Measurements from ENCODE around the gene SMIM5. TPM values are rescaled to one million over a fixed set of nuclear protein-coding genes. Genes with fewer than 3 reads are reported as not detected.

SMIM5 gene
- total RNA-seq, 1 donor from 2014 or later: 0.13 TPM

DNA sequence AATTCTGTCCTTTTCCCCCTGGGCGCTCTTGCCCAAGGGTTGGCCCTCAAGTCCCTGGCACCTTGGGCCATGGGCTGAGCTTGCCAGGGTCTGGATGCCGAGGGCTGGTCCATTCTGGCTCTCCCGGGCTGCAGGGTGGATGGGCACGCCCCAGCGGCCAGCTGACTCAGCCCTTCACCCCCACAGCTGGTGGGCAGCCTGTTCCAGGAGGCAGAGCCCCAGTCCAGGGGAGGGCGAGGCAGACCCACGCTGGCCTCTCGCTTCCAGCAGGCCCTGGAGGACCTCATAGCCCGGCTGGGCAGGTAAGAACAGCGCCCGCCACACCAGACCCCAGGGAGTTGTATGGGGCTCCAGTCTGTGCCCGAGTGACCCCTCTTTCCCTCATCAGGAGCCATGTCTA, 30.6 kb upstream of the SMIM5 start:
- ATAC-seq: no peak
- no peak for DNase-seq (ENCODE audit: low spot score)

GRCh38 chr17:75603123-75603522, 30.1 kb upstream of the SMIM5 start:
- ATAC-seq (peak; percentile 11), DNase-seq (ENCODE audit: low spot score) (no peak)

- ATAC-seq: no peak
- DNase-seq (ENCODE audit: low spot score): no peak
Observed at GRCh38 chr17:75604034-75604695, 29.1 kb upstream of the SMIM5 start.

DNA sequence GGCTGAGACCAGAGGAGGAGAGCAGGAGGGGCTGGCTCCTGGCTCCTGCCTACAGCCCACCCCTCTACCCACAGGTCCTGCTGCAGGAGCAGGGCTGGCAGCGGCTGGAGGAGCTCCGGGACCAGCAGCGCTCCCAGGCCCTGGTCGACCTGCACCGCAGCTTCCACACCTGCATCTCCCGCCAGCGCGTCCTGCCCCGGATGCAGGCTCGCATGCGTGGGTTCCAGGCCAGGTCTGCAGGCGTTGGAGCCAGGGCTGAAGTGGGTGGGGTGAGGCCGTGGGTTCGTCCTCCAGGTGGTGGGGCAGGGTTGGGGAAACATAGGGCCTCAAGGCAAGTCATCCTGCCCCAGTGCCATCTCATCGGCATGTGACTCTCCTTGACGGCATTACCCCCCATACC, 27.4 kb upstream of the SMIM5 start:
- DNase-seq (ENCODE audit: low spot score) (no peak), ATAC-seq (no peak)

DNA sequence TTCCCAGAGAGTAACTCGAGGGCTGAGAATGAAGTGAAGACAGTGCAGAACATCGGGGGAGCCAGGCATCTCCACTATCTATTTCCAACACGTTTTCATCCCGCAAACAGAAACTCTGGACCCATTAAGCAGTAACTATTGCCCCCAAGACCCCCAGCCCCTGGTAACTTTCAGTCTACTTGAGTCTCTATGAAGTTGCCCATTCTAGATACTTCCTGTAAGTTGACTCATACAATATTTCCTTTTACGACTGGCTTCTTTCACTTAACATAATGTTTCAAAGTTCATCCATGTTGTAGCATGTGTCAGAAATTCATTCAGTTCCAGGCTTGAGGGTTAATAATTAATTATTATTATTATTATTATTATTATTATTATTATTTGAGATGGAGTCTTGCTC, 26.1 kb upstream of the SMIM5 start:
- DNase-seq (ENCODE audit: low spot score) (no peak), ATAC-seq (no peak)

DNA sequence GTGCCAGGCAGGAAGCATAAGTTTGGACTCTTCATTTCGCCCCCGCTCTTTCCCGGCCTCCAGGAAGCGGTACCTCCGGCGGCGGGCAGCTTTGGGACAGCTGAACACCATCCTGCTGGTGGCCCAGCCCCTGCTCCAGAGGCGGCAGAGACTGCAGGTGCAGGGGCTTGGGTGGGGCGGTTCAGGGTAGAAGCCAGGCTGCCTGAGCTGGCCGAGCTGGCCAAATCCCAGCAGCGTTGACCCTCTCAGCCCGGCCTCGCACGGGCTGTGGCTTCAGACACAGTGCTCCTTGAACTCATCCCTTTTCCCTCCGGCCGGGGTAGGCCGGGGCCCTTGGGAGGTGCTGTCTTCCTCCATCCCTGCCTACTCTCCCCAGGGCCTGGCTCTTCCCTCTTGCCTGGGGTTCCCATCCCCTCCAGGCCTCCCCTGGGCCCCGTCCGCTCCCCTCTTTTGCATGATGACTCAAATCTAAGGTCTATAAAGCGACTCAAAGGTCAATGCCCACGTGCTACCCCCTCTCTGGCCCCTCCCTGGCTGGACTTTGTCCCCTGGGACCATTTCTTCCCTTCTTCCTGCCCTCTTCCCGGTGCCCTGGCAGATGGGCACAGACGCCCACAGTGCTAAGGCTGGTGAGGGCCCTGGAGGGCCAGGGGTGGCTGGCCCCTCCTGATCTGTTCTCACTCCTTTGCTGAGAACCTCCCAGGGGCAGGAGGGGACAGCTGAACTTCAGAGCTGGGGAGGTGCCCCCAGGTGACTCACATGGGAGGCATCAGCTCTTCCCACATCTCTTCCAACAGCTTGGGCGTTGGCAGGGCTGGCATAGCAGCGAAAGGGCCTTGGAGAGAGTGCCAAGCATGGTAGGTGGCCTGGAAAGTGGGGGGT, 22.9 kb upstream of the SMIM5 start:
- DNase-seq (ENCODE audit: low spot score): no peak
- peak; percentile 50 for ATAC-seq

DNA sequence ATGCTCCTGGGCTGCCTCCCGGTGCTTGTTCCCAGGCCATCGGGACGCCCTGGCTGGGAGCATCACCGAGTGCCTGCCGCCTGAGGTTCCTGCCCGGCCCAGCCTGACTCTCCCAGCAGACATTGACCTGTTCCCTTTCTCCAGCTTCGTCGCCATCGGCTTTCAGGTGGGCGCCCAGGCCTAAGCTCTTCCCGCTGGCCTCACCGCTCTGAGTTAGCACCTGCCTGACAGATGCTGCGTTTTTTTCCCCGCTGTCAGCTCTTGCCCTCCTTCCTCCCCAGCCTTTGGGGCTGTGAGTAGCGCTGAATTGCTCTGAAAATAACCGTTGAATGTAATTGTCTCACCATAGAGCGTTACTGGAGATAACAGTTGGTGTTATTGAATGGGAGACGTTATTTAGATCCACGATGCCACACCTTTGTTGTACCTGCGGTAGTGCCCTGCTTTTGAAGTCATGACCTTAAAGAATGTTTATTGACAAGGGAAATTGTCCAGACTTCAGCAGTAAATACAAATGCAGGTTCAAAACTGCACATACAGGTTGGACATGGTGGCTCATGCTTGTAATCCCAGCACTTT, 21.3 kb upstream of the SMIM5 start:
- ATAC-seq (no peak), DNase-seq (ENCODE audit: low spot score) (no peak)

DNA sequence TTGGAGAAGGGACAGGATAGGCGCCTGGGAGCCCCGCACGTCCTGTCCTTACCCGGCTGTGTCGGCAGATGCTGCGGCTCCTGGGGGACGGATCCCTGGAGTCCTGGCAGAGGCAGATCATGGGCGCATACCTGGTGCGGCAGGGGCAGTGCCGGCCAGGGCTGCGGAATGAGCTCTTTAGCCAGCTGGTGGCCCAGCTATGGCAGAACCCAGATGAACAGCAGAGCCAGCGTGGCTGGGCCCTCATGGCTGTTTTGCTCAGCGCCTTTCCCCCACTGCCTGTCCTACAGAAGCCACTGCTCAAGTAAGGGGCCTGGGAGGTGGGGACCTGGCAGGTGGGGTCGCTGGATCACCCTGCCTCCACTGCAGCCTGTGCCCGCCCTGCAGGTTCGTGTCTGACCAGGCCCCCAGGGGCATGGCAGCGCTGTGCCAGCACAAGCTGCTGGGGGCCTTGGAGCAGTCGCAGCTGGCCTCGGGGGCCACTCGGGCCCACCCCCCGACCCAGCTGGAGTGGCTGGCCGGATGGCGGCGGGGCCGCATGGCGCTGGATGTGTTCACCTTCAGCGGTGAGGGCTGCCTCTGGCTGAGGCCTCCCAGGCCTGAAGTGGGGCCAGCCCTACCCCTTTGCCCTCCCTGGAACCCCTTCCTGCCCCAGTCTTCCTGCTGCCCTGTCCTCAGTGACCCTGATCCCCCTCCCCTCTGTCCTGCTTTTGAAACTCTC, 20.2 kb upstream of the SMIM5 start:
- no peak for DNase-seq (ENCODE audit: low spot score)
- no peak for ATAC-seq

- no peak for DNase-seq (ENCODE audit: low spot score)
- ATAC-seq: no peak
Observed at GRCh38 chr17:75614006-75614405, 19.2 kb upstream of the SMIM5 start.

DNA sequence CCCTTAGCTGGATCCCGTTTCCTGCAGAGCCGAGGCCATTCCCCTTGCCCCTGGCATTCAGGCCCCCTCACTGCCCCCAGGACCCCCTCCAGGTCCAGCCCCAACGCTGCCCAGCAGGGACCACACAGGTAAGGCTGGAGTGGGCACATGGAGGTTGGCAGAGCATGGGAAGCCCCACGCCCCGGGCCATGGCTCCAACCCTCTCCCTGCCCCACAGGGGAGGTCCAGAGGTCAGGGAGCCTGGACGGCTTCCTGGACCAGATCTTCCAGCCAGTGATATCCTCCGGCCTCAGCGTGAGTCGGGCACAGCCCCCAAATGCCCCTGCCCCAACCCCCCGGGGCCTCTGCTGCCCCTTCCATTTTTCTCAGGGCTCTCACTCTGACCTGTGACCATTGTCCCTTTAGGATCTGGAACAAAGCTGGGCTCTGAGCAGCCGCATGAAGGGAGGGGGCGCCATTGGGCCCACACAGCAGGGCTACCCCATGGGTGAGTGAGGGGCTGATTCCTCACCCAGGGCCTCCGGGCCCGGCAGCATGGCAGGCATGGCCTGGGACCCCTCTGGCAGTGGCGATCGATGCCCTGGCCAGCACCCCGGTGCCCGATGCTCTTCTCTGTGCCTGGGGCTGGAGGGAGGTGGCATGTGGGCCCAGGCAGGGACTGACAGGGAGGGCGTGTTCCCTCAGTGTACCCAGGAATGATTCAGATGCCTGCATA, 18.5 kb upstream of the SMIM5 start:
- no peak for DNase-seq (ENCODE audit: low spot score)
- ATAC-seq: peak; percentile 66

DNA sequence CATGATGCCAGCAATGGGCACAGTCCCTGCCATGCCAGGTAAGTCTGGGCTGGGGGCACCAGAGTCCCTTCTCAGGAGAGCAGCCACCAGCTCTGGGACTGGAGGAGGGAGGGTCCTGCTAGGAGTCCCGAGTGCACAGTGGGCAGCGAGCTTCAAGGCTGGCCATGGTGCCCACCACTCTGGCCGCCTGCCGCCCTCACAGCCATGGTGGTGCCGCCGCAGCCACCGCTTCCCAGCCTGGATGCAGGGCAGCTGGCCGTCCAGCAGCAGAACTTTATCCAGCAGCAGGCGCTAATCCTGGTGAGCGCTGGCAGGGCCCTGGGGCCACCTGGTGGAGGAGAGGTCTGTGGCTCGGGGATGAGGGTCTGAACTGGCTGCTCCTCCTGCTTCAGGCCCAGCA, 17.9 kb upstream of the SMIM5 start:
- ATAC-seq: no peak
- DNase-seq (ENCODE audit: low spot score): no peak

DNA sequence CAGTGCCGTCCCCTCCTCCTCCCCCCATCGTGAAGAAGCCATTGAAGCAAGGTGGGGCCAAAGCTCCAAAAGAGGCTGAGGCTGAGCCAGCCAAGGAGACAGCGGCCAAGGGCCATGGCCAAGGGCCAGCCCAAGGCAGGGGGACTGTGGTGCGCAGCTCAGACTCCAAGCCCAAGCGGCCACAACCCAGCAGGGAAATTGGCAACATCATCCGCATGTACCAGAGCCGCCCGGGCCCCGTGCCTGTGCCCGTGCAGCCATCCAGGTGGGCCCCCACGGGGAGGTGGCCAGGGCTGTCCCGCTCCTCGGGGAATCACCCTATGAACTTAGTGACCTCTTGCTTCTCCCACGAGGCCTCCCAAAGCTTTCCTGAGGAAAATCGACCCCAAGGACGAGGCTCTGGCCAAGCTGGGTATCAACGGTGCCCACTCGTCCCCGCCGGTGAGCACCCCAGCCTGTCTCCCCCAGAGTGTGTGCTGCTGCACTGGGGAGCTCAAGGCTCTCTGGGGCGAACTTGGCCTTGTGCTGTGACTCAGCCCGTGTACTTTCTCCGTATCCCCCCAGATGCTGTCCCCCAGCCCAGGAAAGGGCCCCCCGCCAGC, 16.6 kb upstream of the SMIM5 start:
- ATAC-seq (no peak), DNase-seq (ENCODE audit: low spot score) (no peak)

- DNase-seq (ENCODE audit: low spot score) (no peak), ATAC-seq (no peak)
Observed at GRCh38 chr17:75617218-75617617, 16.0 kb upstream of the SMIM5 start.

GRCh38 chr17:75617675-75618074, 15.6 kb upstream of the SMIM5 start:
- ATAC-seq (no peak), DNase-seq (ENCODE audit: low spot score) (no peak)

- DNase-seq (ENCODE audit: low spot score) (no peak), ATAC-seq (peak; percentile 39)
Observed at GRCh38 chr17:75619506-75620431, 13.5 kb upstream of the SMIM5 start.

DNA sequence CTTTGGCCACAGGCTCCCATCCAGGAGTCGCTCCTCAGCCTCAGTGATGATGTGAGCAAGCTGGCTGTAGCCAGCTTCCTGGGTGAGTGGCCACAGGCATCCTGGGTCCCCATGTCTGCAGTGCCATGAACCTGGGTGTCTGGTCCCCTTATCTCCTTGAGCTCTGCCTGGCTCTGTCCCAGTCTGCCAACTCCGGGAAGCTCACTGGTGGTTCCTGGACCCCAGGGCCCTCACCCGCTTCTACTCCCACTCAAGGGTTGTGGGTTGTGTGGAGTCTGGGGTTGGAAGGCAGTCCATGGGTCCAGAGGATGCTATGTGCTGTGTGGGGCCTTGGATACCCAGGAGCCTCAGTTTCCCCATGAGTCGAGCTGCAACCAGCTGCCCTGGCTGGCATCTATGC, 11.7 kb upstream of the SMIM5 start:
- ATAC-seq (no peak), DNase-seq (ENCODE audit: low spot score) (no peak)

DNA sequence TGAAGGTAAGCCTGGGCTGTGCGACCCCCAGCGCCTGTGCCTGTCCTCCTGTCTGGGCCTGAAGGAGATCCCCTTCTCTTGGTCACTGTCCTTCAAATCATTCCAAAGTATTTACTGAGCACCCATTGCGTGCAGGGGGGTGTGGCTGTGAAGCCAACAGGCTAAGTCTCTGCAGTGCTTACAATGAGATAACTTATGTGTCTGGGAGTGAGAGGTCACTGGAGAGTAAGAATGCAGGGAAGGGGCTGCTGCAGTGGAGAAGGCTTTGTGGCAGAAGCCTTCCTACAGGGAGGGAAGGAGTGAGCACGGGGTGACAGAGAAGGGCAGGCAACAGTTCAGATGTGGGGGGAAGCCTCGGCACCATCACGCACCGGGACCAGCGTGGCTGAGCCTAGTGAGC, 11.2 kb upstream of the SMIM5 start:
- DNase-seq (ENCODE audit: low spot score): no peak
- ATAC-seq: no peak

DNA sequence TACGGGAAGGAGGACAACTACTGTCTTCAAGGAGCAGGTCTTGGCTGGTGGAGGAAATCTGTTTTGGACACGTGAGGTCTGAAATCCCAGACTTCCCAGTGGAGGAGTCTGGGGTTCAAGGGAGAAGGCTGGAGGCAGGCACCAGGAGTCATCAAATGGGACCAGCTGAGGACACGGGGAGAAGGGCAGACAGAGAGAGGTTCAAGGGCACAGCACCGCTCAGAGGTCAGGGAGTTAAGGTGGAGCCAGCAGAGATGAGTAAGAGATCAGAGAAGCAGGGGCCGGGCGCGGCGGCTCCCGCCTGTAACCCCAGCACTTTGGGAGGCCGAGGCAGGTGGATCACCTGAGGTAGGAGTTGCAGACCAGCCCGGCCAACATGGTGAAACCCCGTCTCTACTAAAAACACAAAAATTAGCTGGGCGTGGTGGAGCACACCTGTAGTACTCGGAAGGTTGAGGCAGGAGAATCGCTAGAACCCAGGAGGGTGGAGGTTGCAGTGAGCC, 10.4 kb upstream of the SMIM5 start:
- no peak for DNase-seq (ENCODE audit: low spot score)
- no peak for ATAC-seq

DNA sequence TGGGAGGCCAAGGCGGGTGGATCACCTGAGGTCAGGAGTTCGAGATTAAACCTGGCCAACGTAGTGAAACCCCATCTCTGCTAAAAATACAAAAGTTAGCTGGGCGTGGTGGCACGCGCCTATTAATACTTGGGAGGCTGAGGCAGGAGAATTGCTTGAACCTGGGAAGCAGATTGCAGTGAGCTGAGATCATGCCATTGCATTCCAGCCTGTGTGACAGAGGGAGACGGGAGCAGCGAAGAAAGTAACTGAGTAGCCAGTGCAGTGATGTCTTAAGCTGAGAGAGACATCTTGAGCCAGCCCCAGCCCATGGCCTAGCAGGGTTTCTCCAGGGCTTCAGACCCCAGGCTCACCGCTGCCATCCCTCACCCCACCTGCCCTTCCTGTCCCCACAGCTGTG, 9.8 kb upstream of the SMIM5 start:
- no peak for ATAC-seq
- DNase-seq (ENCODE audit: low spot score): no peak

Data from left lobe of liver (tissue), 2 donors.